ENCODE data around the gene IMMP2L. TPM values are rescaled to one million over a fixed set of nuclear protein-coding genes. Genes with fewer than 3 reads are reported as not detected.

The IMMP2L gene
- total and polyA plus RNA-seq, 8 donors: 2.5 to 40.8 (median 20.0) TPM; not detected in 1

DNA sequence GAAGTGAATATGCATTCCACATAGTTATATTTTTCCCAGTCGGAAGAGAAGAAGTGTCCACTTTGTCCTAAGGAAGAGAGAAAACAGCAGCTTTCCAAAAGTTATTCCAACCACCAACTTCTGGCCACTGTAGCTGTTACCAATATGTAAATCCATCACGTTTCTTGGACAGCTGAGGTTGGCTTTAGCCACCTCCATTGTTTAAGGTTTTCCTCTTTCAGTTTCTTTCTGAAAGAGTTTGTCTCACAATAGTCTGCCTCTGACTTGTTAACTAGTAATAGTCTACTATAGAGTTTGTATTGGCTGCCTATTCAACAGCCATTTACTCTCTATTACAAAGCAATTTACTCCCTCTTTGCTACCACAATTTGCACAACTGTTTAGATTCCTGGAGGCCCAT is 929.0 kb downstream of the IMMP2L start:
- H3K4me3 ChIP-seq: no peak overlapping the region
- 51 to 64% (median 56%) methylated on average over 2 of the region's 2 CpGs for WGBS, 5 donors
- H3K4me1 ChIP-seq: no peaks in the 10 kb centered on the region
- H3K36me3 ChIP-seq: no peaks in the 10 kb centered on the region
- intact Hi-C loops (cut with DNase I; ENCODE audit: low total_unique reads): no loop called here
- TF ChIP-seq POLR2A (IDR thresholded peaks at IDR 0.05) (no peak), EP300 (IDR thresholded peaks at IDR 0.05) (no peak), POLR2AphosphoS5 (IDR thresholded peaks at IDR 0.05) (no peak)
- TF ChIP-seq, protein P1, sequence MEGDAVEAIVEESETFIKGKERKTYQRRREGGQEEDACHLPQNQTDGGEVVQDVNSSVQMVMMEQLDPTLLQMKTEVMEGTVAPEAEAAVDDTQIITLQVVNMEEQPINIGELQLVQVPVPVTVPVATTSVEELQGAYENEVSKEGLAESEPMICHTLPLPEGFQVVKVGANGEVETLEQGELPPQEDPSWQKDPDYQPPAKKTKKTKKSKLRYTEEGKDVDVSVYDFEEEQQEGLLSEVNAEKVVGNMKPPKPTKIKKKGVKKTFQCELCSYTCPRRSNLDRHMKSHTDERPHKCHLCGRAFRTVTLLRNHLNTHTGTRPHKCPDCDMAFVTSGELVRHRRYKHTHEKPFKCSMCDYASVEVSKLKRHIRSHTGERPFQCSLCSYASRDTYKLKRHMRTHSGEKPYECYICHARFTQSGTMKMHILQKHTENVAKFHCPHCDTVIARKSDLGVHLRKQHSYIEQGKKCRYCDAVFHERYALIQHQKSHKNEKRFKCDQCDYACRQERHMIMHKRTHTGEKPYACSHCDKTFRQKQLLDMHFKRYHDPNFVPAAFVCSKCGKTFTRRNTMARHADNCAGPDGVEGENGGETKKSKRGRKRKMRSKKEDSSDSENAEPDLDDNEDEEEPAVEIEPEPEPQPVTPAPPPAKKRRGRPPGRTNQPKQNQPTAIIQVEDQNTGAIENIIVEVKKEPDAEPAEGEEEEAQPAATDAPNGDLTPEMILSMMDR (IDR thresholded peaks at IDR 0.05): no peak
- H3K9me3 ChIP-seq: peaks cover 0 to 9% (median 4%) of the 10 kb centered on the region in 4 donors
- no peak overlapping the region for H3K27ac ChIP-seq
- H3K27me3 ChIP-seq: no peaks in the 10 kb centered on the region
- no peak for DNase-seq

DNA sequence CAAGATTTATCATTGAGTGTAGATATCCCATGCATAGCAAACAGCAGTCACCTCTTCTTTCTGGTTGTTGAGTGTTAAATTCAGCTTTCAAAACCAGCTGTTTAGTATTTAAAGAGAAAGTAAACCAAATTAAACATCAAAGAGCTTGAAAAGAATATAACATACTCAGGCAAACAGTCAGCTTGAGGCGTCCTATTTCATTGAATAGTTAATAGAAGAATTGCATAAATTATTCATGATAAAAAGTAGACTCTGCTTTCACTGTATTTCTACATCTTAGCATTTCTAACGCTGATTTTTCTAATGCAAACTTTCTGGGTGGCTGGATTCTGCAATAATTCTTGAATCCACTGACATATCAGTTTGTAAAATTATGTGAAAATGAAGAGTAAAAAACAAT is 935.9 kb downstream of the IMMP2L start:
- Histone ChIP-seq H3K4me3 (no peak overlapping the region), H3K36me3 (no peaks in the 10 kb centered on the region), H3K27me3 (no peaks in the 10 kb centered on the region), H3K9me3 (no peaks in the 10 kb centered on the region), H3K4me1 (no peaks in the 10 kb centered on the region), H3K27ac (no peak overlapping the region)
- 84 to 90% (median 86%) methylated on average over 2 of the region's 2 CpGs for WGBS, 5 donors
- DNase-seq: no peak
- TF ChIP-seq POLR2A (IDR thresholded peaks at IDR 0.05) (no peak), POLR2AphosphoS5 (IDR thresholded peaks at IDR 0.05) (no peak), EP300 (IDR thresholded peaks at IDR 0.05) (no peak)
- TF ChIP-seq, protein P1 (IDR thresholded peaks at IDR 0.05): no peak
- intact Hi-C loops (cut with DNase I; ENCODE audit: low total_unique reads): no loop called here

DNA sequence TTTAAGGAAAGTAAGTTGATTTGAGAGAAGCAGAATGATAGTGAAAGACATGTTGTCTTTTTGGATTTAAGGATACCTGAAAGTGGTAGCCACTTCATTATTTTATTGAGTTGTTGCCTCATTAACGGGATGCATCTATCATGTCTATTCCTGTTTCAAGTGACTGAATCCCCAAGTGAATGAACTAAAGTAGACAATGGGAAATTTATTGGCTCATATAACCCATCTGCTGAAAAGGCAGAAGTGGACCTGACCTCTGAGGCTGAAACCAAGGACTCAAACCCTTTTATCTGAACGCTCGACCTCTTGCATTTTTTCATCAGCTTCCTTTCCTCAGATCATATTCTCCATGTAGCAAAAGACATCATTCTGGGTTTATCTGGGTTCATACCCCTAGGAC is 937.0 kb downstream of the IMMP2L start:
- H3K27ac ChIP-seq: no peak overlapping the region
- no peaks in the 10 kb centered on the region for H3K9me3 ChIP-seq
- H3K27me3 ChIP-seq: no peaks in the 10 kb centered on the region
- no peaks in the 10 kb centered on the region for H3K36me3 ChIP-seq
- intact Hi-C loops (cut with DNase I; ENCODE audit: low total_unique reads): no loop called here
- H3K4me3 ChIP-seq: no peak overlapping the region
- H3K4me1 ChIP-seq: no peaks in the 10 kb centered on the region
- 84 to 95% (median 91%) methylated on average over 3 of the region's 3 CpGs for WGBS, 5 donors
- no peak for DNase-seq
- TF ChIP-seq POLR2AphosphoS5 (IDR thresholded peaks at IDR 0.05): no peak
- TF ChIP-seq, protein P1 (IDR thresholded peaks at IDR 0.05): no peak
- TF ChIP-seq POLR2A (IDR thresholded peaks at IDR 0.05): no peak
- no peak for TF ChIP-seq EP300 (IDR thresholded peaks at IDR 0.05)

DNA sequence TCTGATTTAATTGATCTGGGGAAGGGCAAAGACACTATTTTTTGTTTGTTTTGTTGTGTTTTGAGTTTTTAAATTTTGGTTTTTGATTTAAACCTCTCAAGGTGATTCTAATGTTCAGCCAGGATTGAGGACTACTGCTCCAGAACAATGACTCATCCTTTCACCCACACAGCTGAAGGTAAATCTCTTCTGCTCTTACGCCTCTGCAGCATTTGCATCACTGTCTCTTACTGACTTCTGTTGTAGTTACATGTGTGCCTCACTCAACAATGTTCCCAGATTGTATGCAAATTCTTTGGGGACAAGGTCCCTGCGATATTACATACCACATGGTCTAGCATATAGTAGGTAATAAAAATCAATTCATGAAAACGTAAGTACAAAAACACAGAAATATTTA is 938.9 kb downstream of the IMMP2L start:
- Histone ChIP-seq H3K9me3 (no peaks in the 10 kb centered on the region), H3K27ac (no peak overlapping the region), H3K4me3 (no peak overlapping the region), H3K27me3 (no peaks in the 10 kb centered on the region), H3K36me3 (no peaks in the 10 kb centered on the region), H3K4me1 (no peaks in the 10 kb centered on the region)
- no peak for TF ChIP-seq POLR2AphosphoS5 (IDR thresholded peaks at IDR 0.05)
- no peak for TF ChIP-seq POLR2A (IDR thresholded peaks at IDR 0.05)
- no peak for DNase-seq
- WGBS, 5 donors: 89 to 97% (median 93%) methylated on average over 3 of the region's 3 CpGs
- intact Hi-C loops (cut with DNase I; ENCODE audit: low total_unique reads): no loop called here

DNA sequence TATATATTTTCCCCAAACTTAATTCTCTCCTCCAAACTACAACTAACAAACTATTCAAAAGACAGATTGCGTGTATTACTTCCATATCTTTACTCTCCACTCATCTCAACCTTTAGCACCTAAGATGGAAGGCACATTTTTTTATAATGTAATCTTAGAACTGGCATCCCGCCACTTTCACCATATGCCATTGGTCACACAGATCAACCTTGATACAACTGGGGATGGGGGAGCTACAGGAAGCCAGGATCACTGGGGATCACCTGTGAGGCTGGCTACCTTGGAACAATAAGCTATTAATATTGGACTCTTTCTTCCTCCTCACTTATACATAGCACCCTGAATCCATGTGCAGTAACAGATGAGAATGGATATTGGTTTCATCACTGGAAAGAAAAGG is 941.0 kb downstream of the IMMP2L start:
- DNase-seq: no peak
- TF ChIP-seq POLR2A (IDR thresholded peaks at IDR 0.05): no peak
- TF ChIP-seq POLR2AphosphoS5 (IDR thresholded peaks at IDR 0.05): no peak
- TF ChIP-seq, protein P1 (IDR thresholded peaks at IDR 0.05): no peak
- no peak for TF ChIP-seq EP300 (IDR thresholded peaks at IDR 0.05)
- Histone ChIP-seq H3K9me3 (no peaks in the 10 kb centered on the region), H3K27me3 (no peaks in the 10 kb centered on the region), H3K4me3 (no peak overlapping the region), H3K27ac (no peak overlapping the region), H3K36me3 (no peaks in the 10 kb centered on the region), H3K4me1 (no peaks in the 10 kb centered on the region)
- WGBS, 5 donors: 88 to 95% (median 92%) methylated on average over 2 of the region's 2 CpGs
- intact Hi-C loops (cut with DNase I; ENCODE audit: low total_unique reads): no loop called here
